ENCODE measurements around the gene MTA1. TPM values are rescaled to one million over a fixed set of nuclear protein-coding genes. Genes with fewer than 3 reads are reported as not detected.

MTA1 gene
- polyA plus RNA-seq, 1 of the 3 experiments (the other 2 are of a cell fraction), result 96.3 TPM

- H3K9me3 ChIP-seq, result no peaks in the 10 kb centered on the region
- peaks cover 0 to 21% of the 10 kb centered on the region in 2 experiments; a peak in 1 of 4 replicates for H3K4me1 ChIP-seq (ENCODE audit: control insufficient read depth in 1 of 2, insufficient read depth in 2 of 2, low read depth in 1 of 2, low read length in 1 of 2)
- no peak overlapping the region for H3K4me2 ChIP-seq
- DNase-seq, result no peak
- 81% methylated on average over 19 of the region's 25 CpGs for WGBS (ENCODE audit: low lambda C conversion rate)
- TF ChIP-seq USF2 (IDR thresholded peaks at IDR 0.05; ENCODE audit: borderline replicate concordance, low read depth, low read length) (no peak), EZH2phosphoT487 (IDR thresholded peaks at IDR 0.05; ENCODE audit: borderline replicate concordance, low read depth) (no peak), TAF1 (IDR thresholded peaks at IDR 0.05; ENCODE audit: borderline replicate concordance, low read depth, low read length) (no peak), SMC3 (IDR thresholded peaks at IDR 0.05; ENCODE audit: low read depth, low read length) (no peak), MEF2A (IDR thresholded peaks at IDR 0.05; ENCODE audit: borderline replicate concordance, low read depth) (no peak), ELF1 (IDR thresholded peaks at IDR 0.05) (no peak), ZBTB33 (IDR thresholded peaks at IDR 0.05; ENCODE audit: borderline replicate concordance, low read depth) (no peak), RAD21 (IDR thresholded peaks at IDR 0.05; ENCODE audit: low read length) (no peak), CTCF (IDR thresholded peaks at IDR 0.05) (no peak), RXRA (IDR thresholded peaks at IDR 0.05; ENCODE audit: borderline replicate concordance, low read depth) (no peak), GATA2 (CRISPR knock-in tag; IDR thresholded peaks at IDR 0.05) (no peak), MXI1 (IDR thresholded peaks at IDR 0.05; ENCODE audit: low read depth, low read length) (no peak), RFX5 (IDR thresholded peaks at IDR 0.05; ENCODE audit: low read length) (no peak), FOXJ3 (CRISPR knock-in tag; IDR thresholded peaks at IDR 0.05) (no peak), YY1 (IDR thresholded peaks at IDR 0.05; ENCODE audit: low read depth) (no peak)
- no peaks in the 10 kb centered on the region for H3F3A ChIP-seq (replicated peaks; ENCODE audit: insufficient read depth)
- peaks cover 0 to 10% of the 10 kb centered on the region in 2 experiments for H3K36me3 ChIP-seq (replicated peaks in 1 of 2; ENCODE audit: control insufficient read depth in 1 of 2, insufficient read depth in 2 of 2, low read length in 1 of 2)
- no peak overlapping the region for H2AFZ ChIP-seq (ENCODE audit: low read depth)
- no peak overlapping the region for H3K27ac ChIP-seq (ENCODE audit: low read depth in 2 of 2, low read length in 1 of 2)
- H3K27me3 ChIP-seq (ENCODE audit: insufficient read depth), result no peaks in the 10 kb centered on the region
- H4K20me1 ChIP-seq (ENCODE audit: insufficient read depth), result no peaks in the 10 kb centered on the region
- peaks cover 10% of the 10 kb centered on the region; the same call in 1 of the 2 replicates for H3K79me2 ChIP-seq (ENCODE audit: insufficient read depth)
- CTCF ChIA-PET, result interaction anchor here (1.1 to 3.2 kb wide), 4 partner anchors 24 to 96 kb away, joined by 3 to 14 read pairs (median 8); no protein-coding TSS in a partner anchor
- POLR2A ChIA-PET, result no interaction called here
- H3K4me3 ChIP-seq (ENCODE audit: low read depth in 2 of 2, low read length in 1 of 2), result no peak overlapping the region
- H3K9ac ChIP-seq, result no peak overlapping the region
- H3K9me2 ChIP-seq, result no peaks in the 10 kb centered on the region
Observed at GRCh38 chr14:105394714-105395537, 24.7 kb upstream of the MTA1 start.
